Mucosa of descending colon (tissue), 3 donors: ENCODE measurements around the gene TRIM14. TPM values are rescaled to one million over a fixed set of nuclear protein-coding genes. Genes with fewer than 3 reads are reported as not detected.

ENCODE experiments used
- ATAC-seq: fragments of 200-7000 bp; cut with Tn5 transposase; one replicate; pipeline ENCODE4 v1.9.1; 2020; ENCODE audit warnings: mild to moderate bottlenecking, moderate library complexity
- DNase-seq, 3 donors: peaks; one replicate each; pipeline ENCODE4 v3.0.0-alpha.2; 2020
- H3K36me3 ChIP-seq: fragments of 200-600 bp; one replicate; pipeline ENCODE4 v1.8.0; 2021; ENCODE audit warnings: low read depth, mild to moderate bottlenecking
- H3K4me1 ChIP-seq: fragments of 200-600 bp; one replicate; pipeline ENCODE4 v1.8.0; 2021; ENCODE audit warnings: low read depth, mild to moderate bottlenecking
- H3K4me3 ChIP-seq: fragments of 200-600 bp; one replicate; pipeline ENCODE4 v1.8.0; 2021; ENCODE audit warnings: mild to moderate bottlenecking
- H3K9me3 ChIP-seq: fragments of 200-600 bp; one replicate; pipeline ENCODE4 v1.8.0; 2021; ENCODE audit warnings: mild to moderate bottlenecking
- intact Hi-C, 2 donors: fragments of 100-400 bp; cut with DNase I in 1 of 2; cut with micrococcal nuclease in 1 of 2; formaldehyde crosslinking; loops; one replicate each; pipeline versions ENCODE4 v1.11.0 to v1.11.1; 2022; cut with DNase I, micrococcal nuclease
- total RNA-seq, 3 donors: library from RNA; stranded (reverse); fragmentation: NEBNext Ultra II Directional in 2 of 3; extraction: Animal tissue kit (Norgen Biotek cat#: 25700) in 2 of 3; gene quantifications; one replicate each; pipeline versions ENCODE4 v1.2.1 to v1.2.4, GENCODE V29; 2021 to 2023
- TF ChIP-seq, protein P1 (sequence below): fragments of 200-600 bp; IDR thresholded peaks from one replicate; pipeline ENCODE4 v1.8.0; 2022; ENCODE audit warnings: antibody characterized with exemption, mild to moderate bottlenecking
- donor health status: DM: no; HTN: no; CAD: no; lungs with moderate emphysema.
- donor health status: DM: no; HTN: no; CAD: no.
- donor health status: DM: no; HTN: yes; CAD: no.

The TRIM14 gene
- total RNA-seq, 3 donors from 2014 or later, result 44.9 to 67.2 (median 55.6) TPM

DNA sequence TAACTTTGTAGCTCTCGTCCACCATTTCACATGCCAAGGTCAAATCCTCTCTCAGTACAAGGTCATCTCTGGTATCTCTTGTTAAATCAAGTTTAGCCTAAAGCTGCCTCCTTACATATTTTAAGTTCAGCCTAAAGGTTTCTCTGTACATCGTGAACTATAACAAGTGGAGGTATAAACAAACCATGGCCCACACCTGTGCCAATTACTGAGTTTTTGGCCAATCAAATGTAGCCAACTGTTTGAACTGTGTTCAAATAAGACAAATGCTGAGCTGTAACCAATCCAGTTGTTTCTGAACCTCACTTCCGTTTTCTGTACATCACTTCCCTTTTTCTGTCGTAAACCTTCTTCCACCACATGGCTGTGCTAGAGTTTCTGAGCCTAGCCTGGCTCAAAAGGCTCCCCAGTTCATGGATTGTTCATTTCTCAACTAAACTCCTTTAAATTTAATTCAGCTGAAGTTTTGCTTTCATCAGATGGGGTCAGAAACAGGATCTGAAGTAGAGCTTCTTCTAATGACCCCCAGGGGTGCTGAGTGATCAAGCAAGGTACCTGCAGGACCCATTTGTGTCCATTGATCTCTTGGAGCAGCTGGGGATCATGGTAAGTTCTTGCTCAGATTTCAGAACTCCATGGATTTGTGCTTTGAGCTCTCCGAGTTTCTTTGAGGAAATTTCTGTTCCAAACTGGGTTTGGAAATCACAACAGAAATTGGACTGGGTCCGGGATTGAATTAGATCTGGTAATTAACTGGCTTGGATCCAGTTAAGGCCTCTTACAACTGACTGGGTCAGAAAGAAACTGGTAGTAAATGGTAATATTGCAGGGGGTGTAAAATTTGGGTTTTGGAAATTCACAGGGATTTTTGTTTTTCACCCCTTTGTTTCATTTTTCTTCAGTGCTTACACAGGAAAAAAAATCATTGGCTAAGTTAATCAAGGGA, 73.5 kb downstream of the TRIM14 start:
- Histone ChIP-seq H3K36me3 (no peaks in the 10 kb centered on the region), H3K4me3 (no peak overlapping the region), H3K9me3 (no peaks in the 10 kb centered on the region), H3K4me1 (no peaks in the 10 kb centered on the region)
- peak; percentile 76 for ATAC-seq
- DNase-seq, result no peak
- TF ChIP-seq, protein P1, sequence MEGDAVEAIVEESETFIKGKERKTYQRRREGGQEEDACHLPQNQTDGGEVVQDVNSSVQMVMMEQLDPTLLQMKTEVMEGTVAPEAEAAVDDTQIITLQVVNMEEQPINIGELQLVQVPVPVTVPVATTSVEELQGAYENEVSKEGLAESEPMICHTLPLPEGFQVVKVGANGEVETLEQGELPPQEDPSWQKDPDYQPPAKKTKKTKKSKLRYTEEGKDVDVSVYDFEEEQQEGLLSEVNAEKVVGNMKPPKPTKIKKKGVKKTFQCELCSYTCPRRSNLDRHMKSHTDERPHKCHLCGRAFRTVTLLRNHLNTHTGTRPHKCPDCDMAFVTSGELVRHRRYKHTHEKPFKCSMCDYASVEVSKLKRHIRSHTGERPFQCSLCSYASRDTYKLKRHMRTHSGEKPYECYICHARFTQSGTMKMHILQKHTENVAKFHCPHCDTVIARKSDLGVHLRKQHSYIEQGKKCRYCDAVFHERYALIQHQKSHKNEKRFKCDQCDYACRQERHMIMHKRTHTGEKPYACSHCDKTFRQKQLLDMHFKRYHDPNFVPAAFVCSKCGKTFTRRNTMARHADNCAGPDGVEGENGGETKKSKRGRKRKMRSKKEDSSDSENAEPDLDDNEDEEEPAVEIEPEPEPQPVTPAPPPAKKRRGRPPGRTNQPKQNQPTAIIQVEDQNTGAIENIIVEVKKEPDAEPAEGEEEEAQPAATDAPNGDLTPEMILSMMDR, result no peak
- intact Hi-C loops, result no loop called here

DNA sequence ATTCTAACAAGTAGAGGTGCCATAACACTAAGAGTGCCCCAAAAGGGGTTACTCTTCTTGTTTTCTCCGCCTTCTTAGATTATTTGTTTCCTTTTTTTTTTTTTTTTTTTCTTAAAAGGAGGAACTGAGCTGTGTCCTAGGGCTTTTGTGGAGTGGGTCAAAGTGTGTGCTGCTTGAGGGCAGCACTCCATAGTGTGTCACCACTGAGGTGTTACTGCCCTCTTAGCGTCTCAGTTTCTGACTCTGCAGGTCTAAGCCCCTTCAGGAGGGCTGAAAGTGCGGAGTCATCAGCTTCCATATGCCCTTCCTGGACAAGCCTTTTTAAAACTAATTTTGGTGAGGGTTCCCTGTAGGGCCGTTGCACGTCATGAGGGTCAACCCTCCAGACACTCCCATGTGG, 75.1 kb downstream of the TRIM14 start:
- intact Hi-C loops, result no loop called here
- TF ChIP-seq, protein P1, result no peak

DNA sequence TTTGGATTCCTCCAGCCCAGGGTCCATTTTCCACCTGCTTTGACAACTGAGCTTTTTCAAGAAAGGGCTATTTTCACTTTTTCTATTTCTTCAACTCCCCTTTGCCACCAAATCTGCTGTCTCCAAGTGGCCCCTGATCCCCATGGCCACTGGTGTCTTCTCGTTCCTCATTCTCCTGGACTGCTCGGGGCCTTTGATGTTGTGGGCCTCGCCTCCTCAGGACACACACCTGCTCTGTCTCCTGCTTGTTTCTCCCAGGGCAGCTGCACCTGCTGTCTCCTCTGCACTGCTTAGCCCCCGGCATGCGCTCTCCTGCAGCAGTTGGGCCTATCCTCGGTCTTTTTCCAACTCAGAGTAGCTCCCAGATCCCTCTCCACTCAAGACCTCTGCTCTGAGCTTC, 78.8 kb downstream of the TRIM14 start:
- Histone ChIP-seq H3K4me1 (peaks cover 6% of the 10 kb centered on the region), H3K4me3 (no peak overlapping the region), H3K36me3 (no peaks in the 10 kb centered on the region), H3K9me3 (no peaks in the 10 kb centered on the region)
- TF ChIP-seq, protein P1, result no peak
- DNase-seq, result no peak
- peak; percentile 68 for ATAC-seq
- intact Hi-C loops, result no loop called here

More for the DNA sequence above, 75.1 kb downstream of the TRIM14 start:
- no peaks in the 10 kb centered on the region for H3K9me3 ChIP-seq
- H3K36me3 ChIP-seq, result no peaks in the 10 kb centered on the region
- H3K4me3 ChIP-seq, result no peak overlapping the region
- peaks cover 1% of the 10 kb centered on the region for H3K4me1 ChIP-seq
- DNase-seq (no peak), ATAC-seq (no peak)

DNA sequence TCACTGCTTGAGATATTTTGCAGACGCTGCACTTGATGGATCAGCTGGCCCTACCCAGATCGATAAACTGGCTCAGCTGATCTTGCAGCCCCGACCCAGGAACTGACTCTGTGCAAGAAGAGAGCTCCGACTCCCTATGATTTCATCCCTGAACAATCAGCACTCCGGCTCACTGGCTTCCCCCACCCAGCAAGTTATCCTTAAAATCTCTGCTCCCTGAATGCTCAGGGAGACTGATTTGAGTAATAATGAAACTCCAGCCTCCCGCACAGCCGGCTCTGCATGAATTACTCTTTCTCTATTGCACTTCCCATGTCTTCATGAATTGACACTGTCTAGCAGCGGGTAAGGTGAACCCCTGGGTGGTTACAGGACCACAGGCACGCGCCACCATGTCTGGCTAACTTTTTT, 79.4 kb downstream of the TRIM14 start:
- DNase-seq (no peak), ATAC-seq (peak; percentile 5)
- no peaks in the 10 kb centered on the region for H3K36me3 ChIP-seq
- H3K4me3 ChIP-seq, result no peak overlapping the region
- H3K9me3 ChIP-seq, result no peaks in the 10 kb centered on the region
- peaks cover 11% of the 10 kb centered on the region for H3K4me1 ChIP-seq
- TF ChIP-seq, protein P1, result no peak
- intact Hi-C loops, result loop anchor here in 1 of 2 donors (10.0 kb wide), 1 partner anchor 115 kb away; the partner anchor contains the start of gene TRMO

DNA sequence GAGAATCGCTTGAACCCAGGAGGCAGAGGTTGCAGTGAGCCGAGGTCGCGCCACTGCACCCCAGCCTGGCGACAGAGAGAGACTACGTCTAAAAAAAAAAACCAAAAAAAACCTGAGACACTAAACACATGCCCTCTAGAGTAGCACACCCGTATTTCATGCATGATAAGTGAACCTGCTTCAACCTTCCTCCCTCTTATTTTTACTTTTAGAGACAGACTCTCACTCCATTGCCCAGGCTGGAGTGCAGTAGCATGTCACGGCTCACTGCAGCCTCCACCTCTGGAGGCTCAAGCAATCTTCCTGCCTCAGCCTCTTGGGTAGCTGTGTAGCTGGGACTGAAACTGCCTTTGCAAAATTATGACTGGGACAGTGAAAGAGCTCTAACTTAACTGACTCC, 80.1 kb downstream of the TRIM14 start:
- intact Hi-C loops, result loop anchor here in 1 of 2 donors (10.0 kb wide), 1 partner anchor 114 kb away; the partner anchor contains the start of gene TRMO
- no peaks in the 10 kb centered on the region for H3K9me3 ChIP-seq
- TF ChIP-seq, protein P1, result no peak
- DNase-seq (no peak), ATAC-seq (no peak)
- no peaks in the 10 kb centered on the region for H3K36me3 ChIP-seq
- H3K4me1 ChIP-seq, result peaks cover 11% of the 10 kb centered on the region
- H3K4me3 ChIP-seq, result no peak overlapping the region
